Measurements from ENCODE around the gene NPR1.
"Not testable (repeated sequence)": the region's sequence is repeated elsewhere in the genome, so short reads cannot be mapped to it uniquely, and the experiment has no call there.

NPR1 gene

GRCh38 chr1:153669606-153670005 is 8.9 kb upstream of the NPR1 start:
- Histone ChIP-seq H3K4me3 (ENCODE audit: low read depth, low read length) (peak overlapping the region; percentile 94), H3K27me3 (replicated peaks) (no peaks in the 10 kb centered on the region), H3K36me3 (replicated peaks) (peaks cover 49% of the 10 kb centered on the region), H3K27ac (no peak overlapping the region)
- no peak for DNase-seq
- TF ChIP-seq CTCF (IDR thresholded peaks at IDR 0.05; ENCODE audit: low read depth, low read length, missing control alignments), result no peak
- in situ Hi-C loops (cut with HindIII; ENCODE audit: low pct_ligation_motif_present, low sequenced_read_pairs), result no loop called here

GRCh38 chr1:153670257-153670858 is 8.1 kb upstream of the NPR1 start:
- peak overlapping the region; percentile 65 for H3K27ac ChIP-seq
- H3K27me3 ChIP-seq (replicated peaks), result no peaks in the 10 kb centered on the region
- in situ Hi-C loops (cut with HindIII; ENCODE audit: low pct_ligation_motif_present, low sequenced_read_pairs), result no loop called here
- peak overlapping the region; percentile 94 for H3K4me3 ChIP-seq (ENCODE audit: low read depth, low read length)
- DNase-seq, result no peak
- peaks cover 41% of the 10 kb centered on the region for H3K36me3 ChIP-seq (replicated peaks)
- no peak for TF ChIP-seq CTCF (IDR thresholded peaks at IDR 0.05; ENCODE audit: low read depth, low read length, missing control alignments)

- peak; percentile 100 for DNase-seq
- no peaks in the 10 kb centered on the region for H3K27me3 ChIP-seq (replicated peaks)
- H3K27ac ChIP-seq, result peak within 1 kb of the TSS; percentile 66
- no peak for TF ChIP-seq CTCF (IDR thresholded peaks at IDR 0.05; ENCODE audit: low read depth, low read length, missing control alignments)
- H3K4me3 ChIP-seq (ENCODE audit: low read depth, low read length), result peak within 1 kb of the TSS; percentile 94
- in situ Hi-C loops (cut with HindIII; ENCODE audit: low pct_ligation_motif_present, low sequenced_read_pairs), result no loop called here
- peaks cover 34% of the 10 kb centered on the region for H3K36me3 ChIP-seq (replicated peaks)
Measured at GRCh38 chr1:153670859-153671627, 7.4 kb upstream of the NPR1 start, which contains the start of gene ILF2. Gene ILF2 (minus strand): TSS chr1:153670993. CDS start chr1:153670922, 71 bp downstream.

- H3K27ac ChIP-seq, result peak overlapping the region; percentile 66
- in situ Hi-C loops (cut with HindIII; ENCODE audit: low pct_ligation_motif_present, low sequenced_read_pairs); H3K27me3 ChIP-seq (replicated peaks): not testable (repeated sequence)
- H3K4me3 ChIP-seq (ENCODE audit: low read depth, low read length), result peak overlapping the region; percentile 46
- H3K36me3 ChIP-seq (replicated peaks), result peaks cover 27% of the 10 kb centered on the region
- TF ChIP-seq CTCF (IDR thresholded peaks at IDR 0.05; ENCODE audit: low read depth, low read length, missing control alignments), result peak; percentile 7
- peak; percentile 78 for DNase-seq
Measured at GRCh38 chr1:153671628-153672353, 6.7 kb upstream of the NPR1 start.

- DNase-seq, result no peak
- Histone ChIP-seq H3K36me3 (replicated peaks) (peaks cover 10% of the 10 kb centered on the region), H3K4me3 (ENCODE audit: low read depth, low read length) (no peak overlapping the region), H3K27me3 (replicated peaks) (peaks cover 5% of the 10 kb centered on the region), H3K27ac (no peak overlapping the region)
- in situ Hi-C loops (cut with HindIII; ENCODE audit: low pct_ligation_motif_present, low sequenced_read_pairs), result no loop called here
- TF ChIP-seq CTCF (IDR thresholded peaks at IDR 0.05; ENCODE audit: low read depth, low read length, missing control alignments), result no peak
Measured at GRCh38 chr1:153673511-153673910, 5.0 kb upstream of the NPR1 start.
